Head of caudate nucleus (tissue), 42 donors: ENCODE data around the gene GRK4.
"Not testable (repeated sequence)": the region's sequence is repeated elsewhere in the genome, so short reads cannot be mapped to it uniquely, and the experiment has no call there.

ENCODE experiments used
- DNase-seq, 42 donors: peaks; one replicate each; pipeline versions ENCODE4 v3.0.0 to v3.0.0-alpha.2; 2020 to 2021; ENCODE audit warnings: mixed read lengths in 7 of 42
- intact Hi-C: fragments of 100-400 bp; cut with DNase I; formaldehyde crosslinking; loops from one replicate; pipeline ENCODE4 v1.15.0; 2022

Gene GRK4

DNA sequence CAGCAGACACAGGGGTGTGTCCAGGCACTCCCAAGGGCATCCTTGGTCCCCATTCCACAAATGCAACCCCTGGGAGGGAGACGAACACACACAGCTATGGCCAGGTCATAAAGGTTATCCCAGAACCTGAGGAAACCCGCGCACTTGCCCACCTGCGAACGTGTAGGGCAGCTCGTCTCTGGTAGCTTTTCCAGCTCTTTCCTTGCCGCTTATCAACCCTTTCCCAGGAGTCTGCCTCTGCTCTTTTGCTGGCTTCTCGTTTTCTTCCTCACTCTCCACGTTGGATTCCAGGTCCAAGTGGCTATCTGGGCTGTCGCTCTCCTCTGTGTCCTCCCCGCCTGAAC, 13.6 kb upstream of the GRK4 start:
- intact Hi-C loops = no loop called here
- DNase-seq = no peak

DNA sequence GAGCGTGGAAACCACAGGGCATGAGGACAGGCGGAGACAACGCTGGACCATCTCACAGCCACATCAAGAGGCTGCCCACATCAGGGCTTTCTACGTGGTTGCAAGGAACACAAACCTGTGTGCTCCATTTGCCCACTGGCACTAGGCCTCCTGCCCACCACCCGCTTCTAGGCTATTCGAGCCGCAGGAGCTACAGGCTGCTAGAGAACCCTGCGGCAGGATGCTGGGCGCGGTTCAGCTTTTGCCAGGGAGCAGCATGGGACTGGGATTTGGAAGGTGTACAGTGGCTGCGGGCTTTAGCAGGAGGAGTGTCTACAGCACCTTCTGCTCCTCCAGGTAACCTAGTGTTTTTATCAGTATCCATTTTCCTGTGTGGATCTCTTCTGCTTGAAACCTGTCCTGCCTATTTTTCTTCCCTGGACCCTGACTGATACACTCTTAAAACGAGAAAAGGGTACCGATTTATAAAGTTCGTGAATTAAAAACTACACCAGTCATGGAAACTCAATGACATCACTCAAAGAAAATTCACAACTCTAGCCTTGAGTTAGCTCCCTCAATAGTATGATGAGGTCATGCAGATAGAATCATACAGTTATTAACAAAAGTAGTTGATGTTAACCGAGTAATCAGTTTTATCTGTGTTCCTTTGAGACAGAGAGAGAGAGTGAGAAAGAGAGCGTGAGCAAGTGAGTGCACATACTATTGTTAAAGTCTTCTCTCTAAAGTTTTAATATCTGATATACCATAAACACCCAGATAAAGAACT, 13.0 kb upstream of the GRK4 start:
- intact Hi-C loops = no loop called here
- no peak for DNase-seq

GRCh38 chr4:2953496-2953895, 9.9 kb upstream of the GRK4 start:
- DNase-seq = no peak
- intact Hi-C loops = no loop called here

DNA sequence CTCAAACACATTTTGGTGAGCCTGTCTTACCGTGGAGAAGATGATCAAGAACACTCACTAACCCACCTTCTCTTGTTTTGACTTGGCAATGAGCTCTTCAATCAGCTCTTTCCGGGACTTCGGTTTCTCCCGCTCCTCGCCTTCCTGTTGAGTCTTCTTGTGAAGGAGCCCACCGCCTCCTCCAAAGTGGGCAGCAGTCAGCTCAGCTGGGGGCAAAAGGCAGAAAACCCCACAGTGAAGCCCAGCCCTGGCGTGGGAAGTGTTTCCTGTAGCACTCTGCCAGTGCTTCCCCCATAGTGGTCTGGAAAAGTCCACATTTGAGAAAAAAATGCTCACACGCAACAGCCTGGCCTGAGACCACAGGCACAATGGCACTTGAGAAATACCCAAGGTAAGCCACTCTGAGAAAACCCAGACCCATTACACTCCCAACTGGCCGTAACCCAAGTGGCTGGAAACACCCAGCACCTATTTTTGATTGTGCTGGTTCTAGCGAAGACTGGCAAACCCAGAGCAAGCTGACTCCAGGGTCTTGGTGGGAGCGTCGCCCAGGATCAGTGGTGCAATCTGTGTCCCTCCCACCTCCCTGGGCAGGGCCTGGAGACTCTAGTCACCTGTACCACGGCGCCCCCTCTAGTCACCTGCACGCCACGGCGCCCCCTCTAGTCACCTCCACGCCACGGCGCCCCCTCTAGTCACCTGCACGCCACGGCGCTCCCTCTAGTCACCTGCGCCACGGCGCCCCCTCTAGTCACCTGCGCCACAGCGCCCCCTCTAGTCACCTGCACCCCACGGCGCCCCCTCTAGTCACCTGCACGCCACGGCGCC, 8.8 kb upstream of the GRK4 start:
- DNase-seq = peak in 1 of 42 donors; percentile 27
- intact Hi-C loops = no loop called here

DNA sequence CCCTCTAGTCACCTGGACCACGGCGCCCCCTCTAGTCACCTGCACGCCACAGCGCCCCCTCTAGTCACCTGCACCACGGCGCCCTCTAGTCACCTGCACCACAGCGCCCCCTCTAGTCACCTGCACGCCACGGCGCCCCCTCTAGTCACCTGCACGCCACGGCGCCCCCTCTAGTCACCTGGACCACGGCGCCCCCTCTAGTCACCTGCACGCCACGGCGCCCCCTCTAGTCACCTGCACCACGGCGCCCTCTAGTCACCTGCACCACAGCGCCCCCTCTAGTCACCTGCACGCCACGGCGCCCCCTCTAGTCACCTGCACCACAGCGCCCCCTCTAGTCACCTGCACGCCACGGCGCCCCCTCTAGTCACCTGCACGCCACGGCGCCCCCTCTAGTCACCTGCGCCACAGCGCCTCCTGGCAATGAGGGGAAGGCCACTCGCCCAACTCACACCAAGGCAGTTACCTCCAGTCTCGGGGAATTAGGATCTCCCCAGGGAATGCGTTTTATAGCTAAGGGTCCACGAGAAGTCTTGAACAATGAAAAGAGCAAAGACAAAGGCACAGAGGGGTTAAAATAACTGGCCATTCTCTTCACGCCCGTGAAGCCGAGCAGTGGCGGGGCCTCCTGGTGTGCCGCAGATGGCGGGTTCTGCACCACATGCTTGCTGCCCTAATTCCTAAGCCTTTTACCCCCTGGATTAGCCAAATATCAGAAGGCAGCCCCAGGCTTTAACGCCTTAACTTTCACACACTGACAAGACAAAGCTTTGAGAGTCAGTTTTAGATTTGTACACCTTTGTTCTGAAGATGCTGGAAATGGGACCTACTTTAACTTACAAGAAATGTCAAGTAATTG, 8.0 kb upstream of the GRK4 start:
- DNase-seq = peak in 1 of 42 donors; percentile 10
- intact Hi-C loops = not testable (repeated sequence)

DNA sequence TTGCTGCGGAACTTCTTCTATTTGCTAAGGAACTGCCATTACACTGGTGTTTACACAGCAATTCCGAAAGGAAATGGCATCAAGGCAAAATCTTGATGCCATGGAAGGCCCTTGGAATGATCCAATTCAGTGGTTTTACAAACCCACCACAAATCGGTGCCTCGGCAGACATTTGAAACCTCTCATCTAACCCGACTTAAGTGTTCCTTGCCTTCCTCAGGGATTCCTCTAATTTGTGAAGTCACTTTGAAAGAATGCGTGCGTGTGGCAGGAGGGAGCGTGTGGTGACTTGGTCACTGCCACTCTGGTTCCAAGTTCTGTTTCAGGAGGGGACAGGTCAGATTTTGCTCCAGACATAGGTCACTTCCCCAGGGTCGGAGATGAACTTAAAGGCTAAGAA, 4.9 kb upstream of the GRK4 start:
- intact Hi-C loops = no loop called here
- no peak for DNase-seq

GRCh38 chr4:2960450-2960849, 2.9 kb upstream of the GRK4 start:
- intact Hi-C loops, DNase-seq: not testable (repeated sequence)

DNA sequence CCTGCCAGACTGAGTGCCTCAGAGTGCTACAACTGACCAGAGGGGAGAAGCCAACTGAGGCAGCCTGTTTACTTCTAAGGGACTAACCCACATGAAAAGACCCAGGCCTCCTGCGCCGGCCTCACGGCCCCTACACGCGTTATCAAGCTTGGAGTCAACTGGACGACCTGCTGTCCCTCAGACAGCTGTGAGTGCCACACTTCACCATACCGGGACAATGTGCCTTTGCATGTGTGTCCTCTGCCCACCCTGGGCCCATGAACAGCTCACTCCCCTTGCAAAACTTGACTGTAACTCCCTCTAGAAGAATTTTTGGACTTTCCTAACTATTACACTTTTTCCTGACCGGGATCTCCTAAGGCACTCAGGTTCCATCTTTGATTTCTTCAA, 2.0 kb upstream of the GRK4 start:
- intact Hi-C loops = no loop called here

DNA sequence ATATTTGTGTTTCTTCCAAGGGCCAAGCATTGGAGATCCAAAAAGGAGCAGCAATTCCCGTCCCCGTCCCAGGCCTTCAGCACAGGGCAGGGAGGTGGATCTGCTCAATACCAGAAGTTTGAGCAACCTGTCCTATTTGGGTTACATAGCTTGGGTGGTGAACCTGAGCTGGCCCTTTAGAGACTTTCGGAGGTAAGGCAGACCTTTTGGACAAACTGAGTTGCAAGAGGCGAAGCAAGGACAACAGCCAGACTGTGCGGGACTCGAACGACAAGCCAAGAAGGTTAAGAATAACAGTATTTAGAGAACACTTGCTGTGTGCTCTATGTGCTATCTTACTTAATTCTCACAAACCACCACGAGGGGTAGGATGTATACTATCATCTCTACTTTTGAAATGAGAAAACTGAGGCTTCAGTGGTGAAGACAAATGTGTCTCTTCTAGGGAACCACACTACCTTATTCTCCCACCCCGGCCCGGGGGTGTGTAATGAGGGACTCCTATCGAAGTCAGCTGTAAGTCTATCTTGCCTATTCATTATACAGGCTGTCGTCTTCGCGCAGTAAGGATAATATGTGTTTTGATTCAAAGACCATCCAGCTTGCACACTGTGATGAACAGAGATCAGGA, 1.4 kb upstream of the GRK4 start:
- intact Hi-C loops = no loop called here
- peak in 1 of 42 donors; percentile 33 for DNase-seq

More for the DNA sequence above, 2.0 kb upstream of the GRK4 start:
- peak in 1 of 42 donors; percentile 33 for DNase-seq

GRCh38 chr4:2962614-2963174, 677 bp upstream of the GRK4 start:
- intact Hi-C loops = no loop called here
- DNase-seq = peak in 21 of 42 donors; percentile 18 to 58 (median 42)

- peak in 22 of 42 donors; percentile 17 to 75 (median 50) for DNase-seq
- intact Hi-C loops = no loop called here
Observed at GRCh38 chr4:2963966-2964471, 648 bp downstream of the GRK4 start.

- DNase-seq = no peak
- intact Hi-C loops = no loop called here
Observed at GRCh38 chr4:2964706-2965258, 1.4 kb downstream of the GRK4 start.

DNA sequence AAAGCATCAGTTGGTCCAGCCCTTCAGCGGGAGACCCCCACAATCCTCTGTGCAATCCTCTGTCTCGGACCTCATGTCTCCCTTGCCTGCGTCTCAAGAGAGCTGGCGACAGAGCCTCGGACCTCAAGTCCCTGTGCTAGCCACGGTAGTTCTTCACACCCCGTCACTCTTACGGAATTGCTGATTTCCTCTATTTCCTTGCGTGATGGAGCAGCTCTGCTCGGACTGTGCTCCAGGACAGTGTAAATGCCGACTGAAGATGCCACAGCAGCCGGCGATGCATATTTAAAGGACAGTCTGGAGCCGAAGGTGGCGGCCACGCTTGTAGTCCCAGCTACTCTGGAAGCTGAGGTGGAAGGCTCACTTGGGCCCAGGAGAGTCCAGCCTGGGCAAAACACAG, 1.9 kb downstream of the GRK4 start:
- no peak for DNase-seq
- intact Hi-C loops = no loop called here

GRCh38 chr4:2968381-2968780, 5.0 kb downstream of the GRK4 start:
- intact Hi-C loops = no loop called here
- DNase-seq = no peak

DNA sequence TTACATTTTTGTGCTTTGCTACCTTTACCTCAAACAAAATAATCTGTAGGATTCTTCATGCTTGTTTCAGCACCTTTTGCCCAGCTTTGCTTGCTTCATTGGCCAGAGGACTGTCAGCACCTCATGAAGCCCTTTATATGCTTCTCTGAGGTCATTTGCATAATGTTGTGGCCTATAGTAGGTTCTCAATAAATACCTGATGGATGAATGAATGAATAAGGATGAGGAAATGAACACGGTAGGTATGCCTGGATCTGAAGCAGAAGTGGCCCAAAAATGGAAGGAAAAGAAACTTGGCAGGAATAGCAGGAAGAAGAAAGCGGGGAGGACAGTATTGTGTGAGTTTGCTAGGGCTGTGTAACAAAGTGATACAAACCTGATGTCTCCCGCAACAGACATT, 7.9 kb downstream of the GRK4 start:
- no peak for DNase-seq
- intact Hi-C loops = no loop called here

DNA sequence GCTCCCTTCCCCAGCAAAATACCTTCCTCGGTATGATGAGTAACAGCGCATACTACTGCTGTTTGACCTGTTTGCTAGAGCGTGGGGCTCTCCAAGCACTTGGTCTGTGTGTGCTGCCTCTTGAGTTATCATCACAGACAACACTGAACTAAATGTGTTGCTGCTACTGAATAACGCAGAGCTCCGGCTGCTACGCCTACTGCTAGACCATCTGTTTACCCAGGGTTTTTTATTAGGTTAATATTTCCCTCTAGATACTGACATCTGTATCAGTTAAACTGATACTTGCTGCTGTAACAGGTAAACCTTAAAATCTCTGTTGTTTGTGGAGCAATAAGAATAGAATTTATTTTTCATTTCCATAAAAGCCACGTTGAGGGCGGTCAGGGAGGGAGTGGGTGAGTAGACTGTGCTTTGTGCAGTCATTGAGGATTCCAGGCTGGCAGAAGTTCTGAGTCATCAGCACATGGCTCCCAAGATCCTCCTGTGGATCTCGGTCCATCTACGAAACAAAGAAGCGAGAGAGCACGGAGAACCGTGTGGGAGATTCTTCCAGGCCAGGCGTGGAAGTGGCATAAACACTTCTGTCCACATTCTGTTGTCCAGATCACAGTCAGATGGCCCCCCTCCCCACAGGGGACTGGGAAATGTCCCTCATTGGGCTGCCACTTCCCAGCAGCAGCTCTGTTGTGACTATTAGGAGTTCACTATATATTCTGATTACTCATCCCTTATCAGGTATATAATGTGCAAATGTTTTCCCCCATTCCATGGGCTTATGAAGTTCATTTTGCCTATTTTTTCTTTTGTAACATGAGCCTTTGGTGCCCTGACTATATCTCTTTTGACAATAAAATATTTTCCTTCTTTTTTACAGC, 14.1 kb downstream of the GRK4 start:
- peak in 32 of 42 donors; percentile 9 to 80 (median 44) for DNase-seq
- intact Hi-C loops = no loop called here

GRCh38 chr4:2981256-2981819, 18.0 kb downstream of the GRK4 start:
- DNase-seq = no peak
- intact Hi-C loops = no loop called here
